ENCODE data around the gene COTL1. TPM values are rescaled to one million over a fixed set of nuclear protein-coding genes. Genes with fewer than 3 reads are reported as not detected.

COTL1 gene
- total and polyA plus RNA-seq, 2 of the 13 experiments (the other 11 are each of a cell fraction or from before 2014, with no cell fraction given): 8.7 to 16.9 TPM

GRCh38 chr16:84647828-84648594, 30.1 kb upstream of the COTL1 start, which contains the start of gene KLHL36 (continued):
- no peak for TF ChIP-seq SP140L (CRISPR knock-in tag; IDR thresholded peaks at IDR 0.05; ENCODE audit: borderline replicate concordance)
- TF ChIP-seq ZNF33B (CRISPR knock-in tag; IDR thresholded peaks at IDR 0.05): peak; percentile 93; the same call in 1 of the 2 replicates
- no peak for TF ChIP-seq NFE2L1 (CRISPR knock-in tag; IDR thresholded peaks at IDR 0.05; ENCODE audit: borderline replicate concordance)
- no peak for TF ChIP-seq SETDB1 (CRISPR knock-in tag; IDR thresholded peaks at IDR 0.05; ENCODE audit: borderline replicate concordance)
- no peak for TF ChIP-seq POLR2AphosphoS2 (IDR thresholded peaks at IDR 0.05; ENCODE audit: low read depth, low read length)
- no peak for TF ChIP-seq XRCC5 (optimal IDR thresholded peaks at IDR 0.05; ENCODE audit: low read length)
- TF ChIP-seq HNF1A (IDR thresholded peaks at IDR 0.05; ENCODE audit: low read depth): no peak
- peak; percentile 57; the same call in 1 of the 2 replicates for TF ChIP-seq HNF1A (CRISPR knock-in tag; IDR thresholded peaks at IDR 0.05; ENCODE audit: borderline replicate concordance)
- TF ChIP-seq ZNF256 (CRISPR knock-in tag; conservative IDR thresholded peaks at IDR 0.05): peak; percentile 83; the same call in 1 of the 2 replicates
- TF ChIP-seq EZH2 (conservative IDR thresholded peaks at IDR 0.05; ENCODE audit: low read depth, low read length): no peak
- no peak for TF ChIP-seq MEF2D (CRISPR knock-in tag; IDR thresholded peaks at IDR 0.05)
- TF ChIP-seq MED13 (CRISPR knock-in tag; IDR thresholded peaks at IDR 0.05): no peak
- no peak for TF ChIP-seq ZNF597 (CRISPR knock-in tag; IDR thresholded peaks at IDR 0.05)
- TF ChIP-seq ZNF770 (CRISPR knock-in tag; IDR thresholded peaks at IDR 0.05): 0 out of 2 replicates have a peak, but pooled peaks have one; percentile 47
- TF ChIP-seq ZNF446 (CRISPR knock-in tag; IDR thresholded peaks at IDR 0.05): peak; percentile 82; the same call in 1 of the 2 replicates
- no peak for TF ChIP-seq HMG20A (CRISPR knock-in tag; IDR thresholded peaks at IDR 0.05; ENCODE audit: borderline replicate concordance)
- TF ChIP-seq ZNF784 (CRISPR knock-in tag; IDR thresholded peaks at IDR 0.05; ENCODE audit: borderline replicate concordance): peak; percentile 46; the same call in 1 of the 2 replicates
- TF ChIP-seq FOXK2 (IDR thresholded peaks at IDR 0.05): no peak
- TF ChIP-seq RARG (CRISPR knock-in tag; IDR thresholded peaks at IDR 0.05; ENCODE audit: low read depth): no peak
